Measurements from ENCODE around the gene PARD6B.
"Not testable (repeated sequence)": the region's sequence is repeated elsewhere in the genome, so short reads cannot be mapped to it uniquely, and the experiment has no call there.

Gene PARD6B

DNA sequence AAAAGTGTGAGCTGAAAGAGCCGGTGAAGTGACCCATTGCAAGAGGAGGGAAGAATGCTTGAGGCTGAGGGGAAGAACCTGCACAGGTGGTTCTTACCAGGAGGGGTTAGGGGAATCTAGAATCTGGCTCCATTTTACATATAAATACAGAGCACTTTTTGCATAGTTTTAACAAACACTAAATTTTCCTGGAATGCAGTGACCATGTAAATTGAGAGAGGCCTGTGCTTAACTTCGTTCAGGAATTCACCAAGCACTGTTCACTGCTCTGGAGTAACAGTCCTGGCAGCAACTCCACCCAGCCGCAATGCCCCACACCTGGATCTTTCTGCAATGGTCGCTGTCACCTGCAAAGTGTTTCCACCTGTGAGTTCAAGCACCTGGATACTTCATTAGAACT, 26.9 kb upstream of the PARD6B start:
- DNase-seq, result no peak

GRCh38 chr20:50704971-50705370, 26.4 kb upstream of the PARD6B start:
- no peak for DNase-seq

DNA sequence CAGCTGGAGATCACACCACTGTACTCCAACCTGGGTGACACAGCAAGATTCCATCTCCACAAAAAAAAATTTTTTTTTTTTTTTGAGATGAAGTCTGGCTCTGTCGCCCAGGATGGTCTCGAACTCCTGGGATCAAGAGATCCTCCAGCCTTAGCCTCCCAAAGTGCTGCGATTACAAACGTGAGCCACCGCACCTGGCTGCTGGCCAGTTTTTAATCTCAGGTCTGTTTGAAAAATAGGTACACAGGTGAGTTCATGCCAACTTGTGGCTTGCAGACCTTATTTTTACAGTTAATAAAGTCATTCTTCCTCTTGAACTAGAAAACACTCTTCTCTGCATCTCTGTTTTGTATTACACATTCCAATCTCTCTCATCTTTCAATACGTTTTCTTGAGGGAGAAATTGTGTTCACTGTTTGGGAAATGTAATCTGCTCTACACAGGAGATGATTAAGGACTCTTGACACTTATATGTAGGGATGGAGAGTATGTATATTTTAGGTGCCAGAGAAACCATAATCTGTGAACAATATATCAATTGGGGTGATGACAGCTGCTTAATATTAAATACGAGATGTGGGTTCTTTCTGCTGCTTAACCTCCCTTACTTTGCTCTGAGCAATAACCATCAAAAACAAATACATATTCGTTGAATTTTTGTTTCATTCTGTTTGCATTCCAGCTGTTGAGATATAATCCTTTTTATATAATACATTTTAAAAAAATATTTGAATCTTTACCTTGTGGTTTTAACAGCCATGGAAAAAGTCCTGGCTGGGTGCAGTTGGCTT, 22.3 kb upstream of the PARD6B start:
- no peak for DNase-seq

DNA sequence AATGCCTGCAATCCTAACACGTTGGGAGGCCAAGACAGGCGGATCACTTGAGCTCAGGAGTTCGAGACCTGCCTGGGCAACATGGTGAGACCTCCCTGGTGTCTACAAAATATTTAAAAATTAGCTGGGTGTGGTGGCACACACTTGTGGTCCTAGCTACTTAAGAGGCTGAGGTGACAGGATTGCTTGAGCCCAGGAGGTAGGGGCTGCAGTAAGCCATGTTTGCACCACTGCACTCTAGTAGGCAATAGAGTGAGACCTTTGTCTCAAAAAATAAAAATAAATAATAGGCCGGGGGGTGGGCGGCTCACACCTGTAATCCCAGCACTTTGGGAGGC, 21.8 kb upstream of the PARD6B start:
- DNase-seq, result no peak

DNA sequence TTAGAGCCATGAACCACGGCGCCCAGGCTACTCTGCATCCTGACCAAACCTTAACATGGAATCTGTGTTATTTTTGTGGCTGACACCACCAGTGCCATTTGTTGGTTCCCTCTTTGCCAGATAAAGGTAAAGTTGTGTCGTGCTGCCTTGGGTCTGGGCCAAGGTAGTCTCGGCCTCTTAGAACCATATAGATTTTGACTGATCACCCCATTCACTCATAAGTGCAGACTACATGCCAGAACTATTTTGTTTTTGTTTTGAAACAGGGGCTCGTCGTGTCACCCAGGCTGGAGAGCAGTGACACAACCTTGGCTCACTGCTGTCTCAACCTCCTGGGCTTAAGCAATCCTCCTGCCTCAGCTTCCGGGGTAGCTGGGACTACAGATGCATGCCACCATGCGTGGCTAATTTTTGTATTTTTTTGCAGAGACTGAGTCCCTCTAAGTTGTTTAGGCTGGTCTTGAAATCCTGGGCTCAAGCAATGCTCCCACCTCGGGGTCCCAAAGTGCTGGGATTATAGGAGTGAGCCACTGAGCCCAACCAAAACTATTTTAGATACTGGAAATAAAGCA, 20.8 kb upstream of the PARD6B start:
- DNase-seq, result no peak

- no peak for DNase-seq
Observed at GRCh38 chr20:50711113-50711825, 20.1 kb upstream of the PARD6B start.

DNA sequence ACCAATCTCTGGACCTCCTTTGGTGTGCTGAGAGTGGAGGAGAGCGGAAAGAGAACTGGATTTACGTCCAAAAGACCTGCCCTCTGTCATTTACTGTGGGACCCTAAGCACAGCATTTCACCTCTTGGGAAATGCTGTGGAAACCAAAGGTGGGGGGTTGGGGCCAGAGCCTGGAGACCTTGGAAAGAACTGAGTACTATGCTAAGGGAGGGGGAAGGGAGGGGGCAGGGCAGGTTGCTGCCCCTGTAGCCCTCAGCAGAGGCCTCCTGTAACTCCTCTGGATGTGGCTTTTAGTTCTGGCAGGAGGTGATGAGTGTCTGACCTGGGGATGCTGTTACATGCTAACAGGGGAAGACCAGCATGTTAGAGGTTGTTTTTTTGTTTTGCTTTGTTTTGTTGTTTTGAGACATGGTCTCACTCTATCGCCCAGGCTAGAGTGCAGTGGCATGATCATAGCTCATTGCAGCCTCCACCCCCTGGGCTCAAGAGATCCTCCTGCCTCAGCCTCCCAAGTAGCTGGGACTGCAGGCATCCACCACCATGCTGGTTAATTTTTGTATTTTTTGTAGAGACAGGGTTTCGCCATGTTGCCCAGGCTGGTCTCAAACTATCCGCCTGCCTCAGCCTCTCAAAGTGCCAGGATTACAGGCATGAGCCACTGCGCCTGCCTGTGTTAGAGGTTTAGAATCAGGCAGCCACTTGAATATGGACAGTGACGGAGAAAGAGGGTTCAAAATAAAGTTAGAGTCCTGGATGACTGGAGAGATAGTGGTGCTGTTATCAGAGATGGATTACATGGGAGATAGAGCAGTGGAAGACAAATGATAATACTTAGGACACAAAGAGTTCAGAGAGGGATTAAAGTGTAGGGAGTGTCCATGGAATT, 18.4 kb upstream of the PARD6B start:
- no peak for DNase-seq

DNA sequence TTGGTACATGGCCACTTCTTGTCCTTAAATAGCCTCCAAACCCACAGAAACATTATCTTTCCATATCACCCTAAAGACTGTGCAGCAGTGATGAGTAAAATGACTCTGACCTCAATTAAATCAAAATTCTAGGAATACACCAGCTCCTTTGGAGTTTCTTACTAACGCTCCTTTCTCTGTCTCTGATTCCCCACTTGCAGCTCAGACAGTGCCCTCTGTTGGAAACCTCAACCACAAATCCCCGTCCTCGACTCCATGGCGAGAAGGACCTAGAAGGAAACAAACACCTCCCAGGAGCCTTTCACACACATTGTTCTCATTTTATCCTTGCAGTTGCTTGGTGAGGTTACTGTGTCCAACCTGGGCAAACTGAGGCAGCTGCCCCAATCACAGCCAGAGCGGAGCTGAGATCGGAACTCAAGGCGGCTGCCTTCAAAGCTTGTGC, 17.7 kb upstream of the PARD6B start:
- no peak for DNase-seq

- not testable (repeated sequence) for DNase-seq
Observed at GRCh38 chr20:50714426-50714825, 17.0 kb upstream of the PARD6B start.

- DNase-seq, result no peak
Observed at GRCh38 chr20:50715694-50716093, 15.7 kb upstream of the PARD6B start.

GRCh38 chr20:50716518-50716917, 14.9 kb upstream of the PARD6B start:
- DNase-seq, result no peak

- no peak for DNase-seq
Observed at GRCh38 chr20:50717312-50717711, 14.1 kb upstream of the PARD6B start.

- DNase-seq, result no peak
Observed at GRCh38 chr20:50717974-50718761, 13.2 kb upstream of the PARD6B start.

DNA sequence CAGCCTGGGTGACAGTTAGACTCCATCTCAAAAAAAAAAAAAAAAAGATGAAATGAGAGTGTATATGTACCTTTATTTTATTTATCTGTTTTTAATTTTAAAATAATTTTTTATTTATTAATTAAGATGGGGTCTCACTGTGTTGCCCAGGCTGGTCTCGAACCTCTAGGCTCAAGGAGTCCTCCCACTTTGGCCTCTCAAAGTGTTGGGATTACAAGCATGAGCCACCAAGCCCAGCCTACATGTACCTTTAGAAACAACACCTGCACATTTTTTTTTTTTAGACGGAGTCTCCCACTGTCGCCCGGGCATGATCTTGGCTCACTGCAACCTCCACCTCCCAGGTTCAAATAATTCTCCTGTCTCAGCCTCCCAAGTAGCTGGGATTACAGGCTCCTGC, 12.1 kb upstream of the PARD6B start:
- no peak for DNase-seq

DNA sequence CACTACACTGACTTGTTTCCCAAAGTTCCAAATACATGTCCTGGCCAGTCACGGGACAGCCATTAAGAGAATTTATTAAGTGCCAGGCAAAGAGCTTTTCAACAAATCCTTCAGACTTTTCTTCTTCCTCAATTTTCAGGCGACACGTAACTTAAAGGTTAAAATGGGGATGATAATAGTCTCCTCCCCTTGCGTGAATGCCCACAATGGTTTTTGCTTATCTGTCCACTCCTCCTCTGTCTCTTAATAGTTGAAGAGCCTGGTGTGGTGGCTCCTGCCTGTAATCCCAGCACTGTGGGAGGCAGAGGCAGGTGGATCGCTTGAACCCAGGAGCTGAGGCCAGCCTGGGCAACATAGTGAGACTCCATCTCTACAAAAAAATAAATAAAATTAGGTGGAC, 11.4 kb upstream of the PARD6B start:
- no peak for DNase-seq

DNA sequence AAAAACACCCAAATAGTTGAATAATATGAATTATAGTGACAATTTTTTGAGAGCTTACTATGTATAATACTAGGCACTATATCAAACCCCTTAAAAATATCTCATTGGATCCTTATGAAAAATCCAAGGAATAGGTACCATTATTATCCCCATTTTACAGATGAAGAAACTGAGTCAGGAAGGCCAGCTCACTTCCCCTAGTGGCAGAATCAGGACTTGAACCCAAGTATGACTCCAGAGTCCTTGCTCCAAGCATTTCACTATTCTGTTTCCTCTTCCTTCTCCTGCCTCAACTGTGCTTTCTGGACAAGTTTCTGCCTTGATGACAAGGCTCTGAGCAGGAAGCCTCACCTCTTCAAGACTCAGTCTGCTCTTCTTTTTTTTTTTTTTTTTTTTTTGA, 10.8 kb upstream of the PARD6B start:
- no peak for DNase-seq

GRCh38 chr20:50721881-50722281, 9.5 kb upstream of the PARD6B start:
- no peak for DNase-seq

GRCh38 chr20:50722424-50723155, 8.8 kb upstream of the PARD6B start:
- no peak for DNase-seq

DNA sequence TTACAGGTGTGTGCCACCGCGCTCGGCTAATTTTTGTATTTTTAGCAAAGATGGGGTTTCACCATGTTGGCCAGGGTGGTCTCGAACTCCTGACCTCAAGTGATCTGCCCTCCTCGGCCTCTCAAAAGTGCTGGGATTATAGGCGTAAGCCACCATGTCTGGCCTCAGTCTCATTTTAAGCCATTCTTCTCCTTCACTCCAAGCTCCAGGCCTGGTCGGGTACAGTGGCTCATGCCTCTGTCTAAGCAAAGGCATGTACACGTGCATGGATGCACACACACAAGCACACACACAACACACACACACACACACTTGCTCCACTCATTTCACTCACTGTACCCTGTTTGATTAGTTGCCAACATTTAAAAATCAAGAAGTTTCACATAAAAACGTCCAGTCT, 7.7 kb upstream of the PARD6B start:
- no peak for DNase-seq

GRCh38 chr20:50724112-50724725, 7.2 kb upstream of the PARD6B start:
- DNase-seq, result no peak
